Type B pancreatic cell (in vitro differentiated cells): ENCODE data around the gene TGFBRAP1. TPM values are rescaled to one million over a fixed set of nuclear protein-coding genes. Genes with fewer than 3 reads are reported as not detected.

Experiments used
- DNase-seq: peaks from one replicate; pipeline ENCODE4 v3.0.0; 2021; ENCODE audit warnings: mixed read lengths; ENCODE audit not compliant: unreplicated experiment; ENCODE audit errors: extremely low spot score
- H3K27ac Mint-ChIP-seq: 2 replicates; pipeline ENCODE4 v1.8.0; 2021; ENCODE audit warnings: mild to moderate bottlenecking, mixed read lengths
- H3K27me3 Mint-ChIP-seq: 2 replicates; pipeline ENCODE4 v1.8.0; 2021; ENCODE audit warnings: mixed read lengths
- H3K36me3 Mint-ChIP-seq: 2 replicates; pipeline ENCODE4 v1.8.0; 2021; ENCODE audit warnings: mixed read lengths
- H3K4me1 Mint-ChIP-seq: one replicate; pipeline ENCODE4 v1.8.0; 2021; ENCODE audit warnings: mixed read lengths; ENCODE audit not compliant: unreplicated experiment
- H3K4me3 Mint-ChIP-seq: 2 replicates; pipeline ENCODE4 v1.8.0; 2021; ENCODE audit warnings: mild to moderate bottlenecking, mixed read lengths
- H3K9me3 Mint-ChIP-seq: 2 replicates; pipeline ENCODE4 v1.8.0; 2021; ENCODE audit warnings: mixed read lengths
- total RNA-seq: library from RNA; stranded (reverse); gene quantifications from 2 replicates; pipeline ENCODE4 v1.2.1, GENCODE V29; 2021; ENCODE audit warnings: low replicate concordance
- TF ChIP-seq, protein P1 (sequence below): fragments of 200-600 bp; sonication (generic); conservative IDR thresholded peaks from 2 replicates; pipeline ENCODE4 v1.5.0; 2021; ENCODE audit warnings: antibody characterized with exemption, mild to moderate bottlenecking

TGFBRAP1 gene
- total RNA-seq, 1 donor from 2014 or later = 17.5 TPM

GRCh38 chr2:105243961-105244360 lies 85.6 kb downstream of the TGFBRAP1 start:
- DNase-seq = no peak
- no peaks in the 10 kb centered on the region for H3K36me3 Mint-ChIP-seq
- TF ChIP-seq, protein P1, sequence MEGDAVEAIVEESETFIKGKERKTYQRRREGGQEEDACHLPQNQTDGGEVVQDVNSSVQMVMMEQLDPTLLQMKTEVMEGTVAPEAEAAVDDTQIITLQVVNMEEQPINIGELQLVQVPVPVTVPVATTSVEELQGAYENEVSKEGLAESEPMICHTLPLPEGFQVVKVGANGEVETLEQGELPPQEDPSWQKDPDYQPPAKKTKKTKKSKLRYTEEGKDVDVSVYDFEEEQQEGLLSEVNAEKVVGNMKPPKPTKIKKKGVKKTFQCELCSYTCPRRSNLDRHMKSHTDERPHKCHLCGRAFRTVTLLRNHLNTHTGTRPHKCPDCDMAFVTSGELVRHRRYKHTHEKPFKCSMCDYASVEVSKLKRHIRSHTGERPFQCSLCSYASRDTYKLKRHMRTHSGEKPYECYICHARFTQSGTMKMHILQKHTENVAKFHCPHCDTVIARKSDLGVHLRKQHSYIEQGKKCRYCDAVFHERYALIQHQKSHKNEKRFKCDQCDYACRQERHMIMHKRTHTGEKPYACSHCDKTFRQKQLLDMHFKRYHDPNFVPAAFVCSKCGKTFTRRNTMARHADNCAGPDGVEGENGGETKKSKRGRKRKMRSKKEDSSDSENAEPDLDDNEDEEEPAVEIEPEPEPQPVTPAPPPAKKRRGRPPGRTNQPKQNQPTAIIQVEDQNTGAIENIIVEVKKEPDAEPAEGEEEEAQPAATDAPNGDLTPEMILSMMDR = peak; percentile 74
- no peaks in the 10 kb centered on the region for H3K9me3 Mint-ChIP-seq
- H3K4me1 Mint-ChIP-seq = no peaks in the 10 kb centered on the region
- no peak overlapping the region for H3K27ac Mint-ChIP-seq
- peaks cover 4% of the 10 kb centered on the region for H3K27me3 Mint-ChIP-seq
- no peak overlapping the region for H3K4me3 Mint-ChIP-seq

DNA sequence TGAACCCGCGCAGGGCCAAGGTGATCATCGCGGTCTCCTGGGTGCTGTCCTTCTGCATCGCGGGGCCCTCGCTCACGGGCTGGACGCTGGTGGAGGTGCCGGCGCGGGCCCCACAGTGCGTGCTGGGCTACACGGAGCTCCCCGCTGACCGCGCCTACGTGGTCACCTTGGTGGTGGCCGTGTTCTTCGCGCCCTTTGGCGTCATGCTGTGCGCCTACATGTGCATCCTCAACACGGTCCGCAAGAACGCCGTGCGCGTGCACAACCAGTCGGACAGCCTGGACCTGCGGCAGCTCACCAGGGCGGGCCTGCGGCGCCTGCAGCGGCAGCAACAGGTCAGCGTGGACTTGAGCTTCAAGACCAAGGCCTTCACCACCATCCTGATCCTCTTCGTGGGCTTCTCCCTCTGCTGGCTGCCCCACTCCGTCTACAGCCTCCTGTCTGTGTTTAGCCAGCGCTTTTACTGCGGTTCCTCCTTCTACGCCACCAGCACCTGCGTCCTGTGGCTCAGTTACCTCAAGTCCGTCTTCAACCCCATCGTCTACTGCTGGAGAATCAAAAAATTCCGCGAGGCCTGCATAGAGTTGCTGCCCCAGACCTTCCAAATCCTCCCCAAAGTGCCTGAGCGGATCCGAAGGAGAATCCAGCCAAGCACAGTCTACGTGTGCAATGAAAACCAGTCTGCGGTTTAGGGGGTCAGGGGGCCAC lies 87.1 kb downstream of the TGFBRAP1 start:
- DNase-seq = no peak
- Mint-ChIP-seq H3K27ac (no peak overlapping the region), H3K4me3 (no peak overlapping the region), H3K9me3 (no peaks in the 10 kb centered on the region), H3K27me3 (peaks cover 4% of the 10 kb centered on the region), H3K4me1 (no peaks in the 10 kb centered on the region), H3K36me3 (no peaks in the 10 kb centered on the region)
- TF ChIP-seq, protein P1 = no peak

- Mint-ChIP-seq H3K27me3 (peaks cover 4% of the 10 kb centered on the region), H3K36me3 (no peaks in the 10 kb centered on the region)
- TF ChIP-seq, protein P1 = no peak
These were observed 88.1 kb downstream of the TGFBRAP1 start, which contains the start of gene GPR45 for GRCh38 chr2:105241443-105241842. Gene GPR45 (plus strand): TSS chr2:105241743. CDS start chr2:105241859, 116 bp downstream.

DNA sequence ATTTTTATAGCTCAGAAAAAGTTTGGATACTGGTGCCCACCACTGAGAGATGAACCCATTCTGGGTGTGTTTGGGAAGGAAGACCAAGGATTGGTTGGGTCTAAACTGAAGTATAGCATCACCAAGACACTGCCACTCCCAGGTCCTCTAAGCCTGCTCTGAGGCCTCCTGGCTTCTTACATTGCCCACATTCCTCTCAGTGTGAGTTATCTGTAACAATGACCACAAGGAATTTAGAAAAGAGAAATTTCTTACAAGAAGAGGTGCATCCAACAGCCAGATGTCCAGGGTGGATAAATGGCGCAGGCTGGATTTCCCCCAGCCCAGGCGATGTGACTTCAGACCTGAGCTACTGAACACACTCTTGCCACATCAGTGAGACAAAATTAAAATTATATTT lies 89.6 kb downstream of the TGFBRAP1 start:
- H3K27ac Mint-ChIP-seq = no peak overlapping the region
- TF ChIP-seq, protein P1 = no peak

More at GRCh38 chr2:105241443-105241842, 88.1 kb downstream of the TGFBRAP1 start, which contains the start of gene GPR45:
- H3K4me3 Mint-ChIP-seq = no peak within 1 kb of the TSS
- no peaks in the 10 kb centered on the region for H3K4me1 Mint-ChIP-seq
- H3K27ac Mint-ChIP-seq = no peak within 1 kb of the TSS
- H3K9me3 Mint-ChIP-seq = no peaks in the 10 kb centered on the region
- no peak for DNase-seq

DNA sequence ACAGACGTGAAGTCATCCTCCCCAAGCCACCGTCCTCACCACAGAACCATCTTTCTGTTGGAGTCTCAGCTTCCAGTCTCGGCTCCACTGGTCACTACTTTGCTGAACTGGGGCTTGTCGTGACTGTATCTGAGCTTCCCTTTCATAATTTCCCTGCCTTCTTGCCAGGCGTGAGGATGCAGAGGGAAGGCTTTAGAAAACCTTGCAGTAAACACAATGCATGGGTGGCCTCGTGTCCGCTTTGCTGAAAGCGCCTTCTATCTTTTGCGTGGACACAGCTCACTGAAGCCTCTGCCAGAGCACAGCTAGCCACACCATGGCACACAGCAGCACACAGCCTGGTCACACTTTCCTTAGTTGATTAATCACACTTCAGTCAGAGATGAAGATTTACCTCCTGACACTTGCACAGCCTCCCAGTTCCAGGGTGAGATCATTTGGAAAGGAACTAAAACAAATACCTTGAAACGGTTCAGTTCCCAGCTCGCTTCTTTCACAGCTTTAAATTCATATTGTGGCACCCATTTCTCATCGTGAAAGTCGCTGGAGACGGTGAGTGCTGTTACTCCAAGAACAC lies 90.8 kb downstream of the TGFBRAP1 start:
- Mint-ChIP-seq H3K36me3 (no peaks in the 10 kb centered on the region), H3K27me3 (peaks cover 9% of the 10 kb centered on the region), H3K27ac (no peak overlapping the region), H3K4me3 (no peak overlapping the region), H3K4me1 (peaks cover 8% of the 10 kb centered on the region), H3K9me3 (no peaks in the 10 kb centered on the region)
- no peak for DNase-seq
- TF ChIP-seq, protein P1 = no peak

More for the DNA sequence above, 89.6 kb downstream of the TGFBRAP1 start:
- no peak for DNase-seq
- no peaks in the 10 kb centered on the region for H3K9me3 Mint-ChIP-seq
- H3K36me3 Mint-ChIP-seq = no peaks in the 10 kb centered on the region
- peaks cover 9% of the 10 kb centered on the region for H3K27me3 Mint-ChIP-seq
- H3K4me1 Mint-ChIP-seq = peaks cover 8% of the 10 kb centered on the region
- H3K4me3 Mint-ChIP-seq = no peak overlapping the region
